WTC11 (cell line): Measurements from ENCODE around the gene UBXN4.

Experiments
- ATF3 ChIP-seq: sonication (generic); formaldehyde crosslinking; conservative IDR thresholded peaks from 2 replicates; pipeline ENCODE4 v1.8.1; 2022; ENCODE audit warnings: mild to moderate bottlenecking, missing genetic modification reagents
- CDX4 ChIP-seq: fragments of 250-450 bp; sonication (Bioruptor Pico); IDR thresholded peaks from 2 replicates; pipeline ENCODE4 v1.9.0; 2021; ENCODE audit warnings: moderate library complexity, mild to moderate bottlenecking, inconsistent platforms, borderline replicate concordance
- CTCF ChIP-seq: fragments of 200-600 bp; IDR thresholded peaks from 2 replicates; pipeline ENCODE4 v1.8.0; 2022; ENCODE audit warnings: antibody characterized with exemption
- E2F4 ChIP-seq: sonication (generic); formaldehyde crosslinking; IDR thresholded peaks from 2 replicates; pipeline ENCODE4 v1.8.1; 2022; ENCODE audit warnings: low read depth, mild to moderate bottlenecking, moderate library complexity, missing genetic modification reagents, borderline replicate concordance
- GABPB1 ChIP-seq: sonication (generic); formaldehyde crosslinking; IDR thresholded peaks from 2 replicates; pipeline ENCODE4 v1.8.1; 2023; ENCODE audit warnings: mild to moderate bottlenecking, missing genetic modification reagents
- IRF2 ChIP-seq: sonication (generic); formaldehyde crosslinking; IDR thresholded peaks from 2 replicates; pipeline ENCODE4 v1.8.0; 2022; ENCODE audit warnings: low read depth, missing genetic modification reagents, borderline replicate concordance
- RELA ChIP-seq: sonication (generic); formaldehyde crosslinking; IDR thresholded peaks from 2 replicates; pipeline ENCODE4 v1.8.1; 2022; ENCODE audit warnings: missing genetic modification reagents, mild to moderate bottlenecking, borderline replicate concordance
- ZBTB21 ChIP-seq: sonication (generic); formaldehyde crosslinking; IDR thresholded peaks from 2 replicates; pipeline ENCODE4 v1.8.1; 2023; ENCODE audit warnings: mild to moderate bottlenecking, missing genetic modification reagents, borderline replicate concordance
- ZNF281 ChIP-seq: sonication (generic); formaldehyde crosslinking; IDR thresholded peaks from 2 replicates; pipeline ENCODE4 v1.8.0; 2023; ENCODE audit warnings: mild to moderate bottlenecking, missing genetic modification reagents
- TF ChIP-seq, protein P1 (sequence below): sonication (generic); formaldehyde crosslinking; IDR thresholded peaks from 2 replicates; pipeline ENCODE4 v1.8.0; 2022; ENCODE audit warnings: mild to moderate bottlenecking, missing genetic modification reagents
- TF ChIP-seq, protein P2 (sequence below): sonication (generic); formaldehyde crosslinking; IDR thresholded peaks from 2 replicates; pipeline ENCODE4 v1.8.1; 2023; ENCODE audit warnings: mild to moderate bottlenecking, missing genetic modification reagents, moderate library complexity
- TF ChIP-seq, protein P3 (sequence below): sonication (generic); formaldehyde crosslinking; IDR thresholded peaks from 2 replicates; pipeline ENCODE4 v1.8.1; 2023; ENCODE audit warnings: mild to moderate bottlenecking, missing genetic modification reagents
- TF ChIP-seq, protein P4 (sequence below): sonication (generic); formaldehyde crosslinking; IDR thresholded peaks from 2 replicates; pipeline ENCODE4 v1.8.1; 2023; ENCODE audit warnings: mild to moderate bottlenecking, missing genetic modification reagents, borderline replicate concordance

- TF ChIP-seq CTCF (no peak), ZBTB21 (CRISPR knock-in tag) (no peak), E2F4 (no peak), CDX4 (CRISPR knock-in tag) (no peak), RELA (CRISPR knock-in tag) (no peak), IRF2 (CRISPR knock-in tag) (no peak), ZNF281 (CRISPR knock-in tag) (no peak), ATF3 (CRISPR knock-in tag) (no peak), GABPB1 (CRISPR knock-in tag) (no peak)
- TF ChIP-seq, protein P1, sequence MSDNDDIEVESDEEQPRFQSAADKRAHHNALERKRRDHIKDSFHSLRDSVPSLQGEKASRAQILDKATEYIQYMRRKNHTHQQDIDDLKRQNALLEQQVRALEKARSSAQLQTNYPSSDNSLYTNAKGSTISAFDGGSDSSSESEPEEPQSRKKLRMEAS: no peak
- TF ChIP-seq, protein P2, sequence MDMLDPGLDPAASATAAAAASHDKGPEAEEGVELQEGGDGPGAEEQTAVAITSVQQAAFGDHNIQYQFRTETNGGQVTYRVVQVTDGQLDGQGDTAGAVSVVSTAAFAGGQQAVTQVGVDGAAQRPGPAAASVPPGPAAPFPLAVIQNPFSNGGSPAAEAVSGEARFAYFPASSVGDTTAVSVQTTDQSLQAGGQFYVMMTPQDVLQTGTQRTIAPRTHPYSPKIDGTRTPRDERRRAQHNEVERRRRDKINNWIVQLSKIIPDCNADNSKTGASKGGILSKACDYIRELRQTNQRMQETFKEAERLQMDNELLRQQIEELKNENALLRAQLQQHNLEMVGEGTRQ (CRISPR knock-in tag): no peak
- TF ChIP-seq, protein P3, sequence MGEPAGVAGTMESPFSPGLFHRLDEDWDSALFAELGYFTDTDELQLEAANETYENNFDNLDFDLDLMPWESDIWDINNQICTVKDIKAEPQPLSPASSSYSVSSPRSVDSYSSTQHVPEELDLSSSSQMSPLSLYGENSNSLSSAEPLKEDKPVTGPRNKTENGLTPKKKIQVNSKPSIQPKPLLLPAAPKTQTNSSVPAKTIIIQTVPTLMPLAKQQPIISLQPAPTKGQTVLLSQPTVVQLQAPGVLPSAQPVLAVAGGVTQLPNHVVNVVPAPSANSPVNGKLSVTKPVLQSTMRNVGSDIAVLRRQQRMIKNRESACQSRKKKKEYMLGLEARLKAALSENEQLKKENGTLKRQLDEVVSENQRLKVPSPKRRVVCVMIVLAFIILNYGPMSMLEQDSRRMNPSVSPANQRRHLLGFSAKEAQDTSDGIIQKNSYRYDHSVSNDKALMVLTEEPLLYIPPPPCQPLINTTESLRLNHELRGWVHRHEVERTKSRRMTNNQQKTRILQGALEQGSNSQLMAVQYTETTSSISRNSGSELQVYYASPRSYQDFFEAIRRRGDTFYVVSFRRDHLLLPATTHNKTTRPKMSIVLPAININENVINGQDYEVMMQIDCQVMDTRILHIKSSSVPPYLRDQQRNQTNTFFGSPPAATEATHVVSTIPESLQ: no peak
- TF ChIP-seq, protein P4, sequence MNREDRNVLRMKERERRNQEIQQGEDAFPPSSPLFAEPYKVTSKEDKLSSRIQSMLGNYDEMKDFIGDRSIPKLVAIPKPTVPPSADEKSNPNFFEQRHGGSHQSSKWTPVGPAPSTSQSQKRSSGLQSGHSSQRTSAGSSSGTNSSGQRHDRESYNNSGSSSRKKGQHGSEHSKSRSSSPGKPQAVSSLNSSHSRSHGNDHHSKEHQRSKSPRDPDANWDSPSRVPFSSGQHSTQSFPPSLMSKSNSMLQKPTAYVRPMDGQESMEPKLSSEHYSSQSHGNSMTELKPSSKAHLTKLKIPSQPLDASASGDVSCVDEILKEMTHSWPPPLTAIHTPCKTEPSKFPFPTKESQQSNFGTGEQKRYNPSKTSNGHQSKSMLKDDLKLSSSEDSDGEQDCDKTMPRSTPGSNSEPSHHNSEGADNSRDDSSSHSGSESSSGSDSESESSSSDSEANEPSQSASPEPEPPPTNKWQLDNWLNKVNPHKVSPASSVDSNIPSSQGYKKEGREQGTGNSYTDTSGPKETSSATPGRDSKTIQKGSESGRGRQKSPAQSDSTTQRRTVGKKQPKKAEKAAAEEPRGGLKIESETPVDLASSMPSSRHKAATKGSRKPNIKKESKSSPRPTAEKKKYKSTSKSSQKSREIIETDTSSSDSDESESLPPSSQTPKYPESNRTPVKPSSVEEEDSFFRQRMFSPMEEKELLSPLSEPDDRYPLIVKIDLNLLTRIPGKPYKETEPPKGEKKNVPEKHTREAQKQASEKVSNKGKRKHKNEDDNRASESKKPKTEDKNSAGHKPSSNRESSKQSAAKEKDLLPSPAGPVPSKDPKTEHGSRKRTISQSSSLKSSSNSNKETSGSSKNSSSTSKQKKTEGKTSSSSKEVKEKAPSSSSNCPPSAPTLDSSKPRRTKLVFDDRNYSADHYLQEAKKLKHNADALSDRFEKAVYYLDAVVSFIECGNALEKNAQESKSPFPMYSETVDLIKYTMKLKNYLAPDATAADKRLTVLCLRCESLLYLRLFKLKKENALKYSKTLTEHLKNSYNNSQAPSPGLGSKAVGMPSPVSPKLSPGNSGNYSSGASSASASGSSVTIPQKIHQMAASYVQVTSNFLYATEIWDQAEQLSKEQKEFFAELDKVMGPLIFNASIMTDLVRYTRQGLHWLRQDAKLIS (CRISPR knock-in tag): no peak
Measured at GRCh38 chr2:135698838-135699237, 42.8 kb upstream of the UBXN4 start.
